HEK293 (cell line): ENCODE results near the gene EEF2K.
"Not testable (repeated sequence)": the region's sequence is repeated elsewhere in the genome, so short reads cannot be mapped to it uniquely, and the experiment has no call there.

Experiments
- CTCF ChIA-PET: fragments of 350-600 bp; formaldehyde crosslinking; extraction: SDS; loops from one replicate; lab custom pipeline; 2021; ENCODE audit warnings: antibody characterized with exemption; lab: Yijun Ruan, JAX
- POLR2A ChIA-PET: fragments of 300-600 bp; formaldehyde crosslinking; extraction: SDS; loops from one replicate; lab custom pipeline; 2020; ENCODE audit warnings: antibody characterized with exemption, inconsistent platforms; lab: Yijun Ruan, JAX
- H3K27ac ChIP-seq: fragments of 200-500 bp; sonication (Bioruptor generic); 2 replicates; pipeline ENCODE4 v1.5.1; 2014; ENCODE audit warnings: low read depth, low read length, control low read depth, inconsistent platforms; ENCODE audit errors: extremely low read depth
- H3K36me3 ChIP-seq, 2 experiments: fragments of 200-500 bp in 1 of 2; sonication (Bioruptor generic) in 1 of 2; 1 replicate in 1 of 2; 2 replicates in 1 of 2; pipeline ENCODE4 v1.5.1; 2014 to 2017; ENCODE audit warnings: inconsistent platforms in 2 of 2, low read length in 2 of 2; ENCODE audit not compliant: control insufficient read depth in 2 of 2, insufficient read depth in 1 of 2
- H3K4me1 ChIP-seq: fragments of 200-500 bp; sonication (Bioruptor generic); 2 replicates; pipeline ENCODE4 v1.5.1; 2014; ENCODE audit warnings: mild to moderate bottlenecking, low read length, inconsistent platforms; ENCODE audit not compliant: control insufficient read depth, insufficient read depth
- H3K4me3 ChIP-seq: 2 replicates; pipeline ENCODE4 v1.5.1; 2011; ENCODE audit warnings: low read depth, mild to moderate bottlenecking, control low read depth, low read length, moderate library complexity
- H3K9me3 ChIP-seq: fragments of 200-500 bp; sonication (Bioruptor generic); 2 replicates; pipeline ENCODE4 v1.5.1; 2014; ENCODE audit warnings: low read depth, low read length, inconsistent platforms; ENCODE audit not compliant: control insufficient read depth, insufficient read depth
- IKZF3 ChIP-seq: fragments of 450-650 bp; IDR thresholded peaks from 2 replicates; pipeline ENCODE4 v1.5.0; 2018; ENCODE audit warnings: missing biosample characterization, mild to moderate bottlenecking, missing genetic modification characterization, moderate library complexity
- KLF1 ChIP-seq: fragments of 450-650 bp; formaldehyde crosslinking; IDR thresholded peaks from 2 replicates; pipeline ENCODE4 v1.5.1; 2016; ENCODE audit warnings: missing biosample characterization, missing genetic modification characterization
- PATZ1 ChIP-seq: fragments of 450-650 bp; formaldehyde crosslinking; IDR thresholded peaks from 2 replicates; pipeline ENCODE4 v1.5.1; 2016; ENCODE audit warnings: missing biosample characterization, missing genetic modification characterization
- ZBTB44 ChIP-seq: fragments of 450-650 bp; IDR thresholded peaks from 2 replicates; pipeline ENCODE4 v1.5.1; 2018; ENCODE audit warnings: missing biosample characterization, mild to moderate bottlenecking, missing genetic modification characterization
- ZNF121 ChIP-seq: fragments of 450-650 bp; formaldehyde crosslinking; IDR thresholded peaks from 2 replicates; pipeline ENCODE4 v1.5.1; 2016; ENCODE audit warnings: missing biosample characterization, missing genetic modification characterization
- ZNF16 ChIP-seq: fragments of 450-650 bp; formaldehyde crosslinking; IDR thresholded peaks from 2 replicates; pipeline ENCODE4 v1.5.1; 2016; ENCODE audit warnings: low read depth, missing biosample characterization, missing genetic modification characterization
- ZNF169 ChIP-seq: fragments of 450-650 bp; formaldehyde crosslinking; IDR thresholded peaks from 2 replicates; pipeline ENCODE4 v1.5.1; 2016; ENCODE audit warnings: missing biosample characterization, missing genetic modification characterization
- ZNF311 ChIP-seq: fragments of 450-650 bp; formaldehyde crosslinking; IDR thresholded peaks from 2 replicates; pipeline ENCODE4 v1.5.1; 2017; ENCODE audit warnings: missing biosample characterization, missing genetic modification characterization, borderline replicate concordance
- ZNF335 ChIP-seq: fragments of 450-650 bp; formaldehyde crosslinking; conservative IDR thresholded peaks from 2 replicates; pipeline ENCODE4 v1.5.1; 2016; ENCODE audit warnings: missing biosample characterization, missing genetic modification characterization
- ZNF37A ChIP-seq: fragments of 450-650 bp; IDR thresholded peaks from 2 replicates; pipeline ENCODE4 v1.5.1; 2018; ENCODE audit warnings: missing biosample characterization, missing genetic modification characterization
- ZNF473 ChIP-seq: fragments of 450-650 bp; formaldehyde crosslinking; IDR thresholded peaks from 2 replicates; pipeline ENCODE4 v1.5.1; 2017; ENCODE audit warnings: missing biosample characterization, missing genetic modification characterization
- ZNF626 ChIP-seq: fragments of 450-650 bp; sonication (Bioruptor Pico); formaldehyde crosslinking; IDR thresholded peaks from 2 replicates; pipeline ENCODE4 v1.5.1; 2018; ENCODE audit warnings: missing biosample characterization, missing genetic modification characterization, inconsistent platforms
- ZNF701 ChIP-seq: fragments of 450-650 bp; formaldehyde crosslinking; IDR thresholded peaks from 2 replicates; pipeline ENCODE4 v1.5.1; 2016; ENCODE audit warnings: missing biosample characterization, missing genetic modification characterization
- TF ChIP-seq, protein P1 (sequence below): fragments of 450-650 bp; formaldehyde crosslinking; IDR thresholded peaks from 2 replicates; pipeline ENCODE4 v1.5.1; 2016; ENCODE audit warnings: missing biosample characterization, missing genetic modification characterization

Gene EEF2K

GRCh38 chr16:22165508-22166285 lies 40.4 kb upstream of the EEF2K start:
- ChIA-PET CTCF (no interaction called here), POLR2A (no interaction called here)
- no peak for TF ChIP-seq KLF1 (tag by site-specific recombination)
- no peak for TF ChIP-seq ZNF701 (tag by site-specific recombination)
- no peaks in the 10 kb centered on the region for H3K4me1 ChIP-seq
- H3K9me3 ChIP-seq: no peaks in the 10 kb centered on the region
- H3K4me3 ChIP-seq: no peak overlapping the region
- no peaks in the 10 kb centered on the region for H3K36me3 ChIP-seq
- H3K27ac ChIP-seq: no peak overlapping the region

DNA sequence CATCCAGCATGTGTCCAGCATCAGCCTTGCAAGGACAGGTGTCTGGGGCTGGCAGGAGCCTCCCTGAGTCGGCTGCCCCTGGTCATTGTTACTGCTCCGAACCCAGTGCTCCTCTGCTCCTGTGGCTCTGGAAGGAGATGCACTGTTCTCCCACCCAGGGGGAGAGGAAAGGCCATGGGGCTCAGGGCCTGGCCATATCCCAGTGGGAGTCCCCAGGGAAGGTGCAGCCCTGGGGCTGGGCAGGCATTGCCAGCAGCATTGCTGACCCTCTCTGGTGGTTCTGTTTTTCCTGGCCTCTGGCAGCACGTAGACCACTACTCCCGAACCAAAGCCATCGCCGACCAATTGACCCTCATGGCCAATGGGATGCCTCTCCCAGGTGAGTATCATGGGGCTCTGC lies 34.1 kb upstream of the EEF2K start:
- H3K27ac ChIP-seq: no peak overlapping the region
- no peak overlapping the region for H3K4me3 ChIP-seq
- H3K36me3 ChIP-seq: no peaks in the 10 kb centered on the region
- H3K4me1 ChIP-seq: no peaks in the 10 kb centered on the region
- TF ChIP-seq ZBTB44: no peak
- TF ChIP-seq ZNF335 (tag by site-specific recombination): no peak
- TF ChIP-seq, protein P1, sequence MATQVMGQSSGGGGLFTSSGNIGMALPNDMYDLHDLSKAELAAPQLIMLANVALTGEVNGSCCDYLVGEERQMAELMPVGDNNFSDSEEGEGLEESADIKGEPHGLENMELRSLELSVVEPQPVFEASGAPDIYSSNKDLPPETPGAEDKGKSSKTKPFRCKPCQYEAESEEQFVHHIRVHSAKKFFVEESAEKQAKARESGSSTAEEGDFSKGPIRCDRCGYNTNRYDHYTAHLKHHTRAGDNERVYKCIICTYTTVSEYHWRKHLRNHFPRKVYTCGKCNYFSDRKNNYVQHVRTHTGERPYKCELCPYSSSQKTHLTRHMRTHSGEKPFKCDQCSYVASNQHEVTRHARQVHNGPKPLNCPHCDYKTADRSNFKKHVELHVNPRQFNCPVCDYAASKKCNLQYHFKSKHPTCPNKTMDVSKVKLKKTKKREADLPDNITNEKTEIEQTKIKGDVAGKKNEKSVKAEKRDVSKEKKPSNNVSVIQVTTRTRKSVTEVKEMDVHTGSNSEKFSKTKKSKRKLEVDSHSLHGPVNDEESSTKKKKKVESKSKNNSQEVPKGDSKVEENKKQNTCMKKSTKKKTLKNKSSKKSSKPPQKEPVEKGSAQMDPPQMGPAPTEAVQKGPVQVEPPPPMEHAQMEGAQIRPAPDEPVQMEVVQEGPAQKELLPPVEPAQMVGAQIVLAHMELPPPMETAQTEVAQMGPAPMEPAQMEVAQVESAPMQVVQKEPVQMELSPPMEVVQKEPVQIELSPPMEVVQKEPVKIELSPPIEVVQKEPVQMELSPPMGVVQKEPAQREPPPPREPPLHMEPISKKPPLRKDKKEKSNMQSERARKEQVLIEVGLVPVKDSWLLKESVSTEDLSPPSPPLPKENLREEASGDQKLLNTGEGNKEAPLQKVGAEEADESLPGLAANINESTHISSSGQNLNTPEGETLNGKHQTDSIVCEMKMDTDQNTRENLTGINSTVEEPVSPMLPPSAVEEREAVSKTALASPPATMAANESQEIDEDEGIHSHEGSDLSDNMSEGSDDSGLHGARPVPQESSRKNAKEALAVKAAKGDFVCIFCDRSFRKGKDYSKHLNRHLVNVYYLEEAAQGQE (tag by site-specific recombination): no peak
- no peak for TF ChIP-seq ZNF169 (tag by site-specific recombination)
- no peak for TF ChIP-seq IKZF3 (tag by site-specific recombination)
- TF ChIP-seq ZNF37A (tag by site-specific recombination): no peak
- TF ChIP-seq PATZ1 (tag by site-specific recombination): no peak
- TF ChIP-seq ZNF16 (tag by site-specific recombination): no peak
- TF ChIP-seq ZNF626 (tag by site-specific recombination): no peak
- TF ChIP-seq ZNF311 (tag by site-specific recombination): no peak
- TF ChIP-seq ZNF473: no peak
- POLR2A ChIA-PET: no interaction called here
- no peaks in the 10 kb centered on the region for H3K9me3 ChIP-seq
- CTCF ChIA-PET: interaction anchor here (0.6 to 1.6 kb wide), 3 partner anchors 72 to 515 kb away, joined by 3 to 4 read pairs (median 3); no protein-coding TSS in a partner anchor

- H3K36me3 ChIP-seq, H3K4me3 ChIP-seq, H3K27ac ChIP-seq, H3K4me1 ChIP-seq, H3K9me3 ChIP-seq, POLR2A ChIA-PET: not testable (repeated sequence)
- TF ChIP-seq ZNF121: peak; percentile 68
- CTCF ChIA-PET: interaction anchor here (1.2 to 1.6 kb wide), 2 partner anchors 73 to 516 kb away, joined by 3 read pairs; no protein-coding TSS in a partner anchor
Measured at GRCh38 chr16:22172642-22173041, 33.4 kb upstream of the EEF2K start.
